Dedifferentiated amniotic fluid mesenchymal stem cell (primary cell): ENCODE measurements around the gene TTC9B.
"Not testable (repeated sequence)": the region's sequence is repeated elsewhere in the genome, so short reads cannot be mapped to it uniquely, and the experiment has no call there.

ENCODE experiments used
- DNase-seq: peaks from one replicate; pipeline ENCODE4 v3.0.0-alpha.2; 2016; ENCODE audit errors: extremely low spot score

The TTC9B gene

GRCh38 chr19:40214936-40215335 lies 3.2 kb downstream of the TTC9B start:
- DNase-seq = no peak

GRCh38 chr19:40213882-40214570 lies 4.2 kb downstream of the TTC9B start:
- DNase-seq = no peak

- DNase-seq = no peak
Measured at GRCh38 chr19:40213251-40213829, 4.8 kb downstream of the TTC9B start.

GRCh38 chr19:40210889-40211288 lies 7.3 kb downstream of the TTC9B start:
- no peak for DNase-seq

- DNase-seq = no peak
Measured at GRCh38 chr19:40208602-40209001, 9.6 kb downstream of the TTC9B start.

GRCh38 chr19:40205760-40206159 lies 12.4 kb downstream of the TTC9B start:
- DNase-seq = peak; percentile 8

- DNase-seq = no peak
Measured at GRCh38 chr19:40204381-40204780, 13.8 kb downstream of the TTC9B start.

- DNase-seq = peak; percentile 8
Measured at GRCh38 chr19:40200341-40201099, 17.7 kb downstream of the TTC9B start.

- no peak for DNase-seq
Measured at GRCh38 chr19:40198272-40198990, 19.8 kb downstream of the TTC9B start.

GRCh38 chr19:40193587-40193849 lies 24.7 kb downstream of the TTC9B start:
- no peak for DNase-seq

- no peak for DNase-seq
Measured at GRCh38 chr19:40192758-40193586, 25.2 kb downstream of the TTC9B start.

GRCh38 chr19:40191836-40192646 lies 26.1 kb downstream of the TTC9B start:
- no peak for DNase-seq

GRCh38 chr19:40190891-40191835 lies 27.0 kb downstream of the TTC9B start, which contains the start of gene MAP3K10:
Gene MAP3K10, plus strand, starts transcription at chr19:40191426. Its CDS starts 606 bp downstream, at chr19:40192032.
- peak; percentile 32 for DNase-seq

GRCh38 chr19:40184273-40184672 lies 33.9 kb downstream of the TTC9B start:
- DNase-seq = no peak

GRCh38 chr19:40178756-40179155 lies 39.4 kb downstream of the TTC9B start:
- no peak for DNase-seq

GRCh38 chr19:40177286-40178070 lies 40.7 kb downstream of the TTC9B start:
- no peak for DNase-seq

- no peak for DNase-seq
Measured at GRCh38 chr19:40175820-40176219, 42.4 kb downstream of the TTC9B start.

- DNase-seq = no peak
Measured at GRCh38 chr19:40174092-40174491, 44.1 kb downstream of the TTC9B start.

GRCh38 chr19:40171293-40171692 lies 46.9 kb downstream of the TTC9B start:
- not testable (repeated sequence) for DNase-seq
